ENCODE data around the gene DDO.
"Not testable (repeated sequence)": the region's sequence is repeated elsewhere in the genome, so short reads cannot be mapped to it uniquely, and the experiment has no call there.

Gene DDO

GRCh38 chr6:110415086-110415916, at the start of gene DDO:
Gene DDO (minus strand): TSS chr6:110415575. CDS start chr6:110413462, 2,113 bp downstream.
- DNase-seq (ENCODE audit: low read depth): no peak

GRCh38 chr6:110462884-110463481, 47.6 kb upstream of the DDO start:
- no peak for DNase-seq (ENCODE audit: low read depth)

- DNase-seq (ENCODE audit: low read depth): no peak
Observed at GRCh38 chr6:110461376-110461775, 46.0 kb upstream of the DDO start.

GRCh38 chr6:110459137-110459536, 43.8 kb upstream of the DDO start:
- no peak for DNase-seq (ENCODE audit: low read depth)

GRCh38 chr6:110458476-110458875, 43.1 kb upstream of the DDO start:
- DNase-seq (ENCODE audit: low read depth): no peak

- not testable (repeated sequence) for DNase-seq (ENCODE audit: low read depth)
Observed at GRCh38 chr6:110457567-110458175, 42.3 kb upstream of the DDO start.

- no peak for DNase-seq (ENCODE audit: low read depth)
Observed at GRCh38 chr6:110456694-110457093, 41.3 kb upstream of the DDO start.

GRCh38 chr6:110449541-110449895, 34.1 kb upstream of the DDO start:
- DNase-seq (ENCODE audit: low read depth): no peak

GRCh38 chr6:110448846-110449540, 33.6 kb upstream of the DDO start:
- DNase-seq (ENCODE audit: low read depth): no peak

- no peak for DNase-seq (ENCODE audit: low read depth)
Observed at GRCh38 chr6:110447761-110448160, 32.4 kb upstream of the DDO start.

- DNase-seq (ENCODE audit: low read depth): no peak
Observed at GRCh38 chr6:110446405-110446804, 31.0 kb upstream of the DDO start.

GRCh38 chr6:110440026-110440425, 24.7 kb upstream of the DDO start:
- DNase-seq (ENCODE audit: low read depth): no peak

GRCh38 chr6:110439356-110439755, 24.0 kb upstream of the DDO start:
- no peak for DNase-seq (ENCODE audit: low read depth)

- DNase-seq (ENCODE audit: low read depth): no peak
Observed at GRCh38 chr6:110434961-110435602, 19.7 kb upstream of the DDO start.

GRCh38 chr6:110432285-110432900, 17.0 kb upstream of the DDO start:
- DNase-seq (ENCODE audit: low read depth): no peak

- no peak for DNase-seq (ENCODE audit: low read depth)
Observed at GRCh38 chr6:110430741-110431140, 15.4 kb upstream of the DDO start.

- DNase-seq (ENCODE audit: low read depth): no peak
Observed at GRCh38 chr6:110430236-110430635, 14.9 kb upstream of the DDO start.

- DNase-seq (ENCODE audit: low read depth): no peak
Observed at GRCh38 chr6:110428153-110428552, 12.8 kb upstream of the DDO start.

GRCh38 chr6:110425816-110426215, 10.4 kb upstream of the DDO start:
- no peak for DNase-seq (ENCODE audit: low read depth)

- no peak for DNase-seq (ENCODE audit: low read depth)
Observed at GRCh38 chr6:110422444-110422822, 7.1 kb upstream of the DDO start.

- no peak for DNase-seq (ENCODE audit: low read depth)
Observed at GRCh38 chr6:110421749-110422443, 6.5 kb upstream of the DDO start.
